T-helper 22 cell (primary cell): ENCODE results near the gene SNED1.

Source experiments
- DNase-seq: peaks from one replicate; pipeline ENCODE4 v3.0.0-alpha.2; 2020; ENCODE audit warnings: low read depth

The SNED1 gene

GRCh38 chr2:241048149-241048948 is 49.9 kb downstream of the SNED1 start:
- no peak for DNase-seq

DNA sequence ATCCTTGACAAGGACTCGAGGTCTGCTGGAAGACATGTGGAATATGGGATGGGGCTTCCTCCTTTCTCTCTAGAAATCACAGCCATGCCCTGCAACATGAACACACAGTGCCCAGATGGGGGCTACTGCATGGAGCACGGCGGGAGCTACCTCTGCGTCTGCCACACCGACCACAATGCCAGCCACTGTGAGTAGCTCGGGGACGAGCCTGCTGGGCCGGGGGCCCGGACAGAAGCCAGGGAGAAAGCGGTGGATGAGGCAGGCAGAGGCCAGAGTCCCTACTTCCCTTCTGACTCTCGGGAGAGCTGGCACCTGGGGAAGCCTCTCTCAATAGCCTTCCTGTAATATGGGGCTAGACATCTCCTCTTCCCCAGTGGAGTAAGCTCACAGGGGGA is 50.5 kb downstream of the SNED1 start:
- DNase-seq = no peak

GRCh38 chr2:241049739-241050623 is 51.6 kb downstream of the SNED1 start:
- no peak for DNase-seq

- no peak for DNase-seq
These were observed 52.5 kb downstream of the SNED1 start for GRCh38 chr2:241050624-241051577.

DNA sequence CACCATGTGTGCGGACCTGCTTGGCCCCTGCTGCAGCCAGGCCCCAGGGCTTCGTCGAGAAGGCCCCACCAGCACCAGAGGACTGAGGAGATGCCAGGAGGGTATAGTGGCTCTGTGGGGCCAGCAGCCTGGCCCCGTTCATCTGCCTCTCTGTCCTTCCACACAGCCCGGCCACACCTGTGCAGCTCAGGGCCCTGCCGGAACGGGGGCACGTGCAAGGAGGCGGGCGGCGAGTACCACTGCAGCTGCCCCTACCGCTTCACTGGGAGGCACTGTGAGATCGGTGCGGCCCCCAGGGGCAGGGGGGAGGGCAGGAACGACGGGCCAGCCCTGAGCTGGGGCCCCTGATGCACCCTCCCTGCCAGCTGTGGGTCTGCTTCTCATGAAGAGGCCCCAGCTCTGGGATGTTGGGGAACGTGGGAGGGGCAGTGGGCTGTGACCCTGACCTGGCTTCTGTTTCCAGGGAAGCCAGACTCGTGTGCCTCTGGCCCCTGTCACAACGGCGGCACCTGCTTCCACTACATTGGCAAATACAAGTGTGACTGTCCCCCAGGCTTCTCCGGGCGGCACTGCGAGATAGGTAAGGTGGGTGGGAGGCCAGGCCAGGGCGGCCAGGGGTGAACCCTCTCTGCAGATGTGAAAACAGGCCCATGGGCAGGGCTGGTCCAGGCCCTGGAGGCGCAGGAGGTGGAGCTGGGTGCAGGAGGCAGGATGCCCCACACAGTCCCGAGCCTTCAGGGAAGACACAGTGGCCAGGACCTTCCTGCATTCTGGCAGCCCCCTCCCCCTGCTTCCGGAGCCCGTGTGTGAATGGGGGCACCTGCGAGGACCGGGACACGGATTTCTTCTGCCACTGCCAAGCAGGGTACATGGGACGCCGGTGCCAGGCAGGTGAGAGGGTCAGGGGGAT is 53.4 kb downstream of the SNED1 start:
- DNase-seq = no peak

DNA sequence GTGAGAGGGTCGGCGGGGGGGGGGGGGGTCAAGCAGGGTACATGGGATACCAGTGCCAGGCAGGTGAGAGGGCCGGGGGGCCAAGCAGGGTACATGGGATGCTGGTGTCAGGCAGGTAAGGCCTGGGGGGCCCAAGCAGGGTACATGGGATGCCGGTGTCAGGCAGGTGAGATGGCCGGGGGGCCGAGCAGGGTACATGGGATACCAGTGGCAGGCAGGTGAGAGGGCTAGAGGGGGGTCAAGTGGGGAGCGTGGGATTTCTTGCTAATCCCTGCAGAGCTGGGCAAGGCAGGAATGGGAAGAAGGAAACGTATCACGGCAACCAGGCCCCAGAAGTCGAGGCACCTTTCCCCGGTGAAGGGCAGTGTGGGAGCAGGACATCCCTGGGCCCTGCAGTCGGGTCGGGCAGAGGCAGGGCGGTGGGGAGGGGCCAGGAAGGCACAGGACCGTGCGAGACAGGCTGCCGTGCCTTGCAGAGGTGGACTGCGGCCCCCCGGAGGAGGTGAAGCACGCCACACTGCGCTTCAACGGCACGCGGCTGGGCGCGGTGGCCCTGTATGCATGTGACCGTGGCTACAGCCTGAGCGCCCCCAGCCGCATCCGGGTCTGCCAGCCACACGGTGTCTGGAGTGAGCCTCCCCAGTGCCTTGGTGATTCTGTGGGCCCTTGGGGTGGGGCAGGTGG is 54.4 kb downstream of the SNED1 start:
- DNase-seq = no peak

GRCh38 chr2:241053576-241054251 is 55.3 kb downstream of the SNED1 start:
- DNase-seq = no peak

DNA sequence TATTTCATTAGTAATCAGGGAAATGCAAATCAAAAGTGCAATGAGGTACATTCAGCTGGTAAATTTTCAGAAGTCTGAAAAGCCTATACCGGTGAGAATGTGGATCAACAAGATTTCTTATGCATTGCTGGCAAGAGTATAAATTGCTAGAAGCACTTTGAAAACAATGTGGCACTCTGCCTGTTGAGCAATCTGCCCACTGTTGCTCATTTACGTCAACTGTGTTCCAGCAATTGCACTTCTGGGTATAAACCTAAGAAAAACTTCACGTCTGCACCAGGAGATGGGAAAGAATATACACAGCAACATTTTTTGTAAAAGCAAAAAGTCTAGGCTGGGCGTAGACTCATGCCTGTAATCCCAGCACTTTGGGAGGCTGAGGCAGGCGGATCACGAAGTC is 62.9 kb downstream of the SNED1 start:
- DNase-seq = no peak

GRCh38 chr2:241062389-241063092 is 64.1 kb downstream of the SNED1 start:
- DNase-seq = no peak

GRCh38 chr2:241063093-241063551 is 64.7 kb downstream of the SNED1 start:
- DNase-seq = no peak

DNA sequence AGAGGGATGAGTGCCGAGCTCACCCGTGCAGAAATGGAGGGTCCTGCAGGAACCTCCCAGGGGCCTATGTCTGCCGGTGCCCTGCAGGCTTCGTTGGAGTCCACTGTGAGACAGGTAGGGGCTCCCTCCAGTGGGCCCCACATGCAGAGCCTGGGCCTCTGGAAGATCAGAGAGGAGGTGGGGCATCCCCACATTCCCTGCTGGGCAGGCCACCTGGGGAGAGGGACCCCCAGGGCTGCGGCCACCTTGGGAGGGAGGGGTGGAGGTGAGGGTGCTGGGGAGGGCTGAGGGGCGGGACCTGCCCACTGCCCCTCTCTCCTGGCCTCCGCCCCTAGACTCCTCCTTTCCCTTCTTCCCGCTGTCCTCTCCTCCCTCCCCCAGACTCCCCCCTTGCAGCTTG is 65.2 kb downstream of the SNED1 start:
- no peak for DNase-seq

GRCh38 chr2:241064008-241064801 is 65.8 kb downstream of the SNED1 start:
- peak; percentile 11 for DNase-seq

- DNase-seq = no peak
These were observed 66.5 kb downstream of the SNED1 start for GRCh38 chr2:241064802-241065354.

GRCh38 chr2:241065355-241065803 is 67.0 kb downstream of the SNED1 start:
- DNase-seq = no peak

- DNase-seq = no peak
These were observed 67.9 kb downstream of the SNED1 start for GRCh38 chr2:241066171-241066892.

DNA sequence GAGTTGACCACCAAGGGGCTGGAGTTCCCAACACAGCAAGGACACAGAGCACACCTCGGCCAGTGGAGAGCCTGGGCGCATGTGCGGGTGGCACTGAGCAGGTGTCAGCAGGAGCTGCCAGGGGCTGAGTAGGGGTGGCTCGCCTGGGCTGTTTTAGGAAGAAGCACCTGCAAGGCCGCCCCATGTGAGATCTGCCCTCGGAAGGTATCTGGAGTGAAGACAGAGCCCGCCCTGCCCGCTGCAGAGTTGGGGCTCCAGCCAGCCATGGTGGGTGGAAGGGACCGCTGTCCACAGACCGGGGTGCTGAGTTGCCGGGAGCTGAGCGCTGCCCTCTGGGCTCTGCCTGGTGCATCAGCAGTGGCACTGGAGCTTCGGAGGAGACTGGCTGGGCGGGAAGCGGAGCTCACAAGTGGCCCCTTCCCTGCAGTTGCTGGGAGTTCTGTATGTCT is 68.5 kb downstream of the SNED1 start:
- no peak for DNase-seq
